Uterus (tissue), 2 donors: ENCODE data around the gene PLIN4.

Source experiments
- POLR2A ChIP-seq, 2 donors: fragments of 450-650 bp; IDR thresholded peaks; one replicate each; pipeline ENCODE4 v1.6.1; 2016; ENCODE audit warnings: antibody characterized with exemption in 2 of 2, mild to moderate bottlenecking in 1 of 2, moderate library complexity in 1 of 2
- TF ChIP-seq, protein P1 (sequence below), 4 experiments: fragments of 200-600 bp in 2 of 4; fragments of 450-650 bp in 2 of 4; sonication (generic) in 2 of 4; IDR thresholded peaks; one replicate each; pipeline ENCODE4 v1.5.1; 2016 to 2019; ENCODE audit warnings: antibody characterized with exemption in 4 of 4, mild to moderate bottlenecking in 2 of 4, moderate library complexity in 1 of 4

DNA sequence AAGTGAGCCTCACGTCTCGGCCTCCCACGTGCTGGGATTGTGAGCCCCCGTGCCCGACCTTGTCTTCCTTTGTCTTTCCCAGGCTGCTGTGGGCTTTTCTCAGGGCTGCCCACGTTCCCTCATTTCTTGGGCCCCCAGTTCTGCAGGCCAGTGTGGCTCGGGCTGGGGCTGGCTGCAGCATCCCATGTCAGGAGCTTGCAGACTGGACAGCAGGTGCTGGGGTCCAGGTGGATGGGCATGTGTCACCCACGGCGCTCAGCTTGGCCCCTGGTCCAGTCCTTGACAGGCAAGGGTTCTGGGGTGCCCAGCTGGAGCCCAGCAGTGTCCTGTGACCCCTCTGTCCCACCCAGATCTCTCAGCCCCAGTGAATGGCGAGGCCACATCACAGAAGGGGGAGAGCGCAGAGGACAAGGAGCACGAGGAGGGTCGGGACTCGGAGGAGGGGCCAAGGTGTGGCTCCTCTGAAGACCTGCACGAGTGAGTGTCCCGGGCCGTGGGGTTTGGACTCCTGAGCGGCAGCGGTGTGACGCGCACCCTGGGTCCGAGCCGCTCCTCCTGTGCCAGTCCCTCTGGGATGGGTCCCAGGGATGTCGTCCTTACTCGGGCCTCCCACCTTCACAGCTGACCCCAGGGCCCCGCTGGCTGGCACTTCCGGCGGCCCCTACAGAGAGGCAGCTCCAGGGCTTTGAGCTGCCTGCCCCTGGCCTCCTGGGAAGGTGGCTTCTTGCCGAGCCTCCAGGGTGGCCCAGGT is 17.3 kb downstream of the PLIN4 start:
- TF ChIP-seq, protein P1, sequence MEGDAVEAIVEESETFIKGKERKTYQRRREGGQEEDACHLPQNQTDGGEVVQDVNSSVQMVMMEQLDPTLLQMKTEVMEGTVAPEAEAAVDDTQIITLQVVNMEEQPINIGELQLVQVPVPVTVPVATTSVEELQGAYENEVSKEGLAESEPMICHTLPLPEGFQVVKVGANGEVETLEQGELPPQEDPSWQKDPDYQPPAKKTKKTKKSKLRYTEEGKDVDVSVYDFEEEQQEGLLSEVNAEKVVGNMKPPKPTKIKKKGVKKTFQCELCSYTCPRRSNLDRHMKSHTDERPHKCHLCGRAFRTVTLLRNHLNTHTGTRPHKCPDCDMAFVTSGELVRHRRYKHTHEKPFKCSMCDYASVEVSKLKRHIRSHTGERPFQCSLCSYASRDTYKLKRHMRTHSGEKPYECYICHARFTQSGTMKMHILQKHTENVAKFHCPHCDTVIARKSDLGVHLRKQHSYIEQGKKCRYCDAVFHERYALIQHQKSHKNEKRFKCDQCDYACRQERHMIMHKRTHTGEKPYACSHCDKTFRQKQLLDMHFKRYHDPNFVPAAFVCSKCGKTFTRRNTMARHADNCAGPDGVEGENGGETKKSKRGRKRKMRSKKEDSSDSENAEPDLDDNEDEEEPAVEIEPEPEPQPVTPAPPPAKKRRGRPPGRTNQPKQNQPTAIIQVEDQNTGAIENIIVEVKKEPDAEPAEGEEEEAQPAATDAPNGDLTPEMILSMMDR (IDR thresholded peaks at IDR 0.05) = no peak
- TF ChIP-seq POLR2A (IDR thresholded peaks at IDR 0.05) = no peak
